ENCODE data around the gene ARL15.

DNA sequence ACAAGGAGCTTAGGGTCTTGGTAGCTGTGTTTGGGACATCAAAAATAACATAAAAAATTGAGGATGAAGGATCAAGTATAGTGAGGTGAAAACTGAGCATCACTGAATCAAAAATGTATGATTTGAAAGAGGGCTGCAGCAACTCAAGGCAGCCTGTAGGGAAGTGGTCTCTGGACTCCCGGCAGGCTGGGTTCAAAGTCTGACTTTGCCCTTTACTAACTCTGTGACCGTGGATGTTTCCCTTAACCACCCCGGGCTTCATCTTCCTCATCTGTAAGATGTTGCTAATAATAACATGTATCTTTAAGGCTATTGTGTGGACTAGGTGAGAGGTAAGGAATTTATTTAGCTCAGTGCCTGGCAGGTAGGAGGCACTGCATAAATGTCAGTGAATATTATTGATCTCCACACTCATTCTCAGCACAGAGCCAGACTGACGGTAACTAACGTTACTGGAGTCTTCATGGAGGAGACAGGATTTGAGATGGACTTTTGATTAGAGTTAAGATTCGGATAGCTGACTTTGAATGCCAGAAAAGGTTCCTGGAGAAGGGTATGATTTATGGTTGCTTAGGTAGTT is 382.6 kb downstream of the ARL15 start:
- TF ChIP-seq POLR2A (IDR thresholded peaks at IDR 0.05) (no peak), CTCF (IDR thresholded peaks at IDR 0.05) (no peak)

Measured in esophagus squamous epithelium (tissue), 4 donors.